GM12878 (cell line): ENCODE measurements around the gene RAB33A. TPM values are rescaled to one million over a fixed set of nuclear protein-coding genes. Genes with fewer than 3 reads are reported as not detected.

Experiments
- ATAC-seq: fragments of 200-7000 bp; cut with Tn5 transposase; 3 replicates; pipeline ENCODE4 v1.9.1; 2020; ENCODE audit warnings: mild to moderate bottlenecking, moderate library complexity
- BruUV-seq: library from RNA; stranded (reverse); fragments of 400-500 nt; replicated peaks from 2 replicates; lab custom pipeline; 2021; lab: Mats Ljungman, UMichigan
- CTCF ChIA-PET: fragments of 300-600 bp; sonication (Branson Sonifier 250); formaldehyde crosslinking; extraction: SDS; loops from one replicate; lab custom pipeline; 2021; ENCODE audit warnings: inconsistent platforms; lab: Yijun Ruan, JAX
- POLR2A ChIA-PET: fragments of 350-600 bp; formaldehyde crosslinking; extraction: SDS; loops from one replicate; lab custom pipeline; 2021; ENCODE audit warnings: inconsistent platforms; lab: Charles Lee
- RAD21 ChIA-PET: fragments of 300-600 bp; sonication (Branson Sonifier 250); formaldehyde crosslinking; loops from one replicate; lab custom pipeline; 2023; ENCODE audit warnings: antibody characterized with exemption; ENCODE audit not compliant: unreplicated experiment; lab: Charles Lee
- SMC1A ChIA-PET: fragments of 300-600 bp; sonication (Branson Sonifier 250); formaldehyde crosslinking; loops from one replicate; lab custom pipeline; 2023; ENCODE audit not compliant: unreplicated experiment, uncharacterized antibody; lab: Charles Lee
- DNase-seq: peaks from one replicate; pipeline ENCODE4 v3.0.0-alpha.2; 2011; ENCODE audit warnings: low read depth, low spot score
- FAIRE-seq: peaks from 3 replicates; lab custom pipeline; 2011; peaks lifted over from hg19 to GRCh38; lab: Jason Lieb, UNC
- H2AFZ ChIP-seq: 2 replicates; pipeline ENCODE4 v1.6.0; 2011; ENCODE audit warnings: low read depth, low read length, control low read depth; ENCODE audit not compliant: control insufficient read depth
- H3K27ac ChIP-seq: 2 replicates; pipeline ENCODE4 v1.5.1; 2011; ENCODE audit warnings: control low read depth; ENCODE audit not compliant: control insufficient read depth, insufficient read depth
- H3K27me3 ChIP-seq, 2 experiments: replicated peaks in 1 of 2; 2 replicates each; pipeline versions ENCODE4 v1.6.0 to v1.6.1; 2011; ENCODE audit warnings: low read length in 1 of 2; ENCODE audit not compliant: control insufficient read depth in 2 of 2, insufficient read depth in 2 of 2
- H3K36me3 ChIP-seq, 2 experiments: 2 replicates each; pipeline ENCODE4 v1.5.1; 2011; ENCODE audit warnings: low read length in 1 of 2; ENCODE audit not compliant: control insufficient read depth in 2 of 2, insufficient read depth in 2 of 2
- H3K4me1 ChIP-seq: 2 replicates; pipeline ENCODE4 v1.6.1; 2011; ENCODE audit warnings: mild to moderate bottlenecking, low read length, moderate library complexity, mixed read lengths; ENCODE audit not compliant: control insufficient read depth, insufficient read depth
- H3K4me2 ChIP-seq: 2 replicates; pipeline ENCODE4 v1.6.0; 2011; ENCODE audit warnings: control low read depth; ENCODE audit not compliant: control insufficient read depth, insufficient read depth
- H3K4me3 ChIP-seq: fragments of 200-600 bp; sonication (generic); 2 replicates; pipeline ENCODE4 v1.5.1; 2016
- H3K79me2 ChIP-seq: 2 replicates; pipeline ENCODE4 v1.6.0; 2011; ENCODE audit warnings: low read length; ENCODE audit not compliant: control insufficient read depth, insufficient read depth
- H3K9ac ChIP-seq: 2 replicates; pipeline ENCODE4 v1.8.0; 2011; ENCODE audit warnings: low read length, control low read depth, mixed read lengths; ENCODE audit not compliant: control insufficient read depth, insufficient read depth
- H3K9me3 ChIP-seq: replicated peaks from 3 replicates; pipeline ENCODE4 v1.5.1; 2011; ENCODE audit warnings: mild to moderate bottlenecking, low read length; ENCODE audit not compliant: control insufficient read depth, insufficient read depth
- H4K20me1 ChIP-seq: 2 replicates; pipeline ENCODE4 v1.6.0; 2011; ENCODE audit not compliant: control insufficient read depth, insufficient read depth
- BACH1 ChIP-seq: fragments of 450-650 bp; IDR thresholded peaks from 2 replicates; pipeline ENCODE4 v1.6.1; 2017; ENCODE audit warnings: mild to moderate bottlenecking, borderline replicate concordance
- CHD1 ChIP-seq: IDR thresholded peaks from 2 replicates; pipeline ENCODE4 v1.6.1; 2012; ENCODE audit warnings: low read depth, low read length, improper control_type of control experiment
- CTCF ChIP-seq, 3 experiments: IDR thresholded peaks in 2 of 3; conservative IDR thresholded peaks in 1 of 3; 2 replicates each; pipeline ENCODE4 v1.5.1; 2011; ENCODE audit warnings: low read depth in 3 of 3, low read length in 3 of 3, mild to moderate bottlenecking in 3 of 3, control low read depth in 2 of 3, moderate library complexity in 2 of 3, inconsistent platforms in 1 of 3, mixed read lengths in 1 of 3; ENCODE audit not compliant: control insufficient read depth in 2 of 3, insufficient read depth in 1 of 3; ENCODE audit errors: extremely low read depth in 1 of 3
- EP300 ChIP-seq, 2 experiments: fragments of 150-350 bp in 1 of 2; IDR thresholded peaks; 2 replicates each; pipeline ENCODE4 v1.6.1; 2011 to 2012; ENCODE audit warnings: low read depth in 2 of 2, low read length in 2 of 2, borderline replicate concordance in 1 of 2, improper control_type of control experiment in 1 of 2, inconsistent platforms in 1 of 2; ENCODE audit not compliant: control insufficient read depth in 1 of 2
- FOXM1 ChIP-seq: IDR thresholded peaks from 2 replicates; pipeline ENCODE4 v1.6.1; 2012; ENCODE audit warnings: low read depth, mild to moderate bottlenecking, inconsistent platforms, low read length, moderate library complexity
- GATAD2B ChIP-seq: fragments of 450-650 bp; conservative IDR thresholded peaks from 2 replicates; pipeline ENCODE4 v1.6.1; 2017; ENCODE audit warnings: low read depth, mild to moderate bottlenecking, moderate library complexity
- KDM1A ChIP-seq: fragments of 200-600 bp; sonication (generic); IDR thresholded peaks from 2 replicates; pipeline ENCODE4 v1.6.1; 2016; ENCODE audit warnings: borderline replicate concordance
- NR2C1 ChIP-seq: fragments of 450-650 bp; IDR thresholded peaks from 2 replicates; pipeline ENCODE4 v1.6.1; 2017; ENCODE audit warnings: antibody characterized with exemption, mild to moderate bottlenecking, moderate library complexity
- PAX8 ChIP-seq: fragments of 450-650 bp; IDR thresholded peaks from 2 replicates; pipeline ENCODE4 v1.6.1; 2017; ENCODE audit warnings: mild to moderate bottlenecking, moderate library complexity
- PRDM15 ChIP-seq: fragments of 450-650 bp; formaldehyde crosslinking; IDR thresholded peaks from 2 replicates; pipeline ENCODE4 v1.4.0; 2020; ENCODE audit warnings: mild to moderate bottlenecking, moderate library complexity
- TAF1 ChIP-seq: IDR thresholded peaks from 2 replicates; pipeline ENCODE4 v1.6.1; 2011; ENCODE audit warnings: mild to moderate bottlenecking, low read depth, low read length, borderline replicate concordance
- YY1 ChIP-seq: IDR thresholded peaks from 2 replicates; pipeline ENCODE4 v1.6.1; 2011; ENCODE audit warnings: low read depth, mild to moderate bottlenecking, low read length
- ZNF592 ChIP-seq: fragments of 450-650 bp; IDR thresholded peaks from 2 replicates; pipeline ENCODE4 v1.6.1; 2017; ENCODE audit warnings: mild to moderate bottlenecking, moderate library complexity
- WGBS: methylation state at CpG from one replicate; pipeline ENCODE4 v1.1.6; 2016; ENCODE audit warnings: low lambda C conversion rate; ENCODE audit not compliant: insufficient replicate concordance, insufficient coverage; ENCODE audit errors: missing lambda C conversion rate; 5-methylcytosine and 5-hydroxymethylcytosine counted together
- in situ Hi-C: fragments of 300-500 bp; cut with MboI; formaldehyde crosslinking; loops from 9 replicates; pipeline ENCODE4 v1.14.3; 2018; ENCODE audit warnings: mixed read lengths
- intact Hi-C: fragments of 100-400 bp; cut with micrococcal nuclease; formaldehyde crosslinking; loops from one replicate; pipeline ENCODE4 v1.14.2; 2022; ENCODE audit not compliant: unreplicated experiment
- polyA plus RNA-seq, 11 experiments: library from polyadenylated mRNA; depleted of rRNA in 4 of 11; unstranded in 6 of 11; stranded (reverse) in 5 of 11; fragments of >200 nt; fragmentation: Nextera tagmentation in 4 of 11; fragmentation: Illumina TruSeq in 1 of 11; extraction: Ambion mirVana in 4 of 11; extraction: Trizol in 1 of 11; gene quantifications; 1 replicate in 1 of 11; 2 replicates in 10 of 11; pipeline versions ENCODE4 v1.2.1 to v1.2.3, GENCODE V29; 2011 to 2016; ENCODE audit warnings: inconsistent platforms in 2 of 11, missing spikeins in 2 of 11, low read depth in 1 of 11
- total RNA-seq, 4 experiments: library from RNA; depleted of rRNA in 3 of 4; stranded (reverse); fragments of >200 nt in 3 of 4; fragmentation: Illumina TruSeq in 1 of 4; extraction: Trizol in 1 of 4; gene quantifications; 2 replicates each; pipeline versions ENCODE4 v1.2.1 to v1.2.3, GENCODE V29; 2013 to 2021

RAB33A gene
- total and polyA plus RNA-seq, 10 of the 15 experiments (the other 5 are each of a cell fraction or from before 2014, with no cell fraction given): 6.3 to 67.3 (median 33.4) TPM

- H3K36me3 ChIP-seq: peaks cover 0 to 3% of the 10 kb centered on the region in 2 experiments; a peak in 1 of 4 replicates
- H3K4me3 ChIP-seq: no peak overlapping the region
- in situ Hi-C loops: no loop called here
- H3K4me1 ChIP-seq: no peaks in the 10 kb centered on the region
- ChIA-PET RAD21 (no interaction called here), SMC1A (interaction anchor here (0.7 to 1.8 kb wide), 5 partner anchors 8 to 131 kb away, joined by 3 to 8 read pairs (median 5); no protein-coding TSS in a partner anchor), POLR2A (interaction anchor here (0.5 to 2.1 kb wide), 3 partner anchors 9 to 15 kb away, joined by 3 to 5 read pairs (median 4); no protein-coding TSS in a partner anchor), CTCF (interaction anchor here (1.0 to 1.8 kb wide), 8 partner anchors 10 to 76 kb away, joined by 3 to 5 read pairs (median 4); partner anchors contain the start of gene AIFM1)
- FAIRE-seq (no peak), DNase-seq (no peak), ATAC-seq (no peak)
- no peaks in the 10 kb centered on the region for H4K20me1 ChIP-seq
- H3K79me2 ChIP-seq: peaks cover 7% of the 10 kb centered on the region
- WGBS: 80% methylated on average over 2 of the region's 2 CpGs
- BruUV-seq: no TSS peak
- H3K27ac ChIP-seq: no peak overlapping the region
- no peak overlapping the region for H2AFZ ChIP-seq
- no peak overlapping the region for H3K4me2 ChIP-seq
- no peaks in the 10 kb centered on the region for H3K27me3 ChIP-seq
- H3K9ac ChIP-seq: no peak overlapping the region
- no peaks in the 10 kb centered on the region for H3K9me3 ChIP-seq
- intact Hi-C loops: no loop called here
- TF ChIP-seq FOXM1 (no peak), GATAD2B (no peak), PRDM15 (no peak), CHD1 (no peak), CTCF (IDR thresholded peaks at IDR 0.05 in 2 of 3, conservative IDR thresholded peaks at IDR 0.05 in 1 of 3; ENCODE audit: control insufficient read depth in 2 of 3, extremely low read depth in 1 of 3, insufficient read depth in 1 of 3, low read depth in 3 of 3, low read length in 3 of 3) (no peak), KDM1A (no peak), PAX8 (no peak), EP300 (IDR thresholded peaks at IDR 0.05; ENCODE audit: borderline replicate concordance in 1 of 2, control insufficient read depth in 1 of 2, low read depth in 2 of 2, low read length in 2 of 2) (no peak), NR2C1 (no peak), BACH1 (no peak), ZNF592 (no peak), YY1 (no peak), TAF1 (no peak)
These were observed 16.2 kb upstream of the RAB33A start for GRCh38 chrX:130155564-130155963.
